OCI-M2 (cell line): ENCODE measurements around the gene AUH.

Experiments used
- DNase-seq: peaks from one replicate; lab custom pipeline; 2025; ENCODE audit not compliant: unreplicated experiment; lab: John Stamatoyannopoulos, UW

Gene AUH

DNA sequence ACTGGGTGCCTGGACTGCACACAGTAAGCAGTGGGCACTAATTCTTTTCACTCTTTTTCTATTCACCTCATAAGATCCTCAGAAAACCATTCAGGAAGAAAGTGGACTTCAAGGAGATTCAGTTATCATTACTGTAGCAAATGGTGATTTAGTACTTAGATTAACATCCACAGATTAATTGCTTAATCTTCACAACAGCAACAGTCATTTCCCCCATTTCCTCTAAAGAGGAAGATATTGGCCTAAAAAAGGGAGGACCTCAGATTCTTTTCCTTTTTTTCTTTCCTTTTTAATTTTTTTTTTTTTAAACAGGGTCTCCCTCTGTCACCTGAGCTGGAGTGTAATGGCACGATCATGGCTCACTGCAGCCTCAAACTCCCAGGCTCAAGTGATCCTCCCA, 64.4 kb downstream of the AUH start:
- DNase-seq = no peak

DNA sequence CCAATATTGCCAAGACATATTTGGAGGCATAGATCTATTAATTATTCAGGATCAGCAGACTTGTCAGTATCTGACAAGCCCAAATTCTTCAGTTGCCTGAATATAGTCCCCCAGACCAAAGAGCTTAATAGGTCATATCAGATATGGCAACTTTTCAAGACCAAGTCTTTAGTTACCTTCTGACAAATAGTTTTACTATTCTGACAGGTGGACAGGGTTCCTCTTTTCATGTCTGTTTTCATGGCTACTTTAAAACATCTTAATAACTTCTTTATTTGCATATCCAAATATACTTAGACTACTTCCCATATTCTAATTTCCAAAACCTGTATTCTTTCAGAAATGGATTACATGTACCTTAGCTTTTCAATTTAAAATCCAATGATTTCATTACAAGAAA, 65.4 kb downstream of the AUH start:
- no peak for DNase-seq

DNA sequence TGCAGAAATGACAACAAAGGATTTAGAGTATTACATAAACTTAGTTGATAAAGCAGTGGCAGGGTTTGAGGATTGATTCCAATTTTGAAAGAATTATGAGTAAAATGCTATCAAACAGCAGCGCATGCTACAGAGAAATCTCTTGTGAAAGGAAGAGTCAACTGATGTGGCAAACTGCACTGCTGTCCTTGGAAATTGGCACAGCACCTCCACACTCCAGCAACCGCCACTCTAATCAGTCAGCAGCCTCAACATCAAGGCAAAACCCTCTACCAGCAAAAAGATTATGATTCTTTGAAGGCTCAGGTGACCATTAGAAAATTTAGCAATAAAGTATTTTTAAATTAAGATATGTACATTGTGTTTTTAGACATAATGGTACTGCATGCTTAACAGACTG, 66.4 kb downstream of the AUH start:
- no peak for DNase-seq

DNA sequence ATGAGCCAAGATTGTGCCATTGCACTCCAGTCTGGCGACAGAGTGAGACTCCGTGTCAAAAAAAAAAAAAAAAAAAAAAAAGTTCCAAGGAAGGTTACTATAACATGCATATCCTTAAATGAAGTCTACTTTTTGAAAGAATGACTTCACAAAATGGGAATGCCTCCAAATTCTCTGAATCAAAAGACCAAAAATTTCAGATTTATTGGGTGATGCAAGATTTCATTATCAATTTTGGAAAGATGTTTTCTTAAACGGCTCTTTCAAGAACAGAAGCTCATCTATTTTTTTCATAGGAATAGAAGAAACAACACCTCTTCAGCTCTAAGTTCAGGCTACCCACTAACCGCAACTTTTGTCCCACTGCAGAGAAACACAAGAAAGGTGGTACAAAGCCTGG, 69.9 kb downstream of the AUH start:
- DNase-seq = no peak

DNA sequence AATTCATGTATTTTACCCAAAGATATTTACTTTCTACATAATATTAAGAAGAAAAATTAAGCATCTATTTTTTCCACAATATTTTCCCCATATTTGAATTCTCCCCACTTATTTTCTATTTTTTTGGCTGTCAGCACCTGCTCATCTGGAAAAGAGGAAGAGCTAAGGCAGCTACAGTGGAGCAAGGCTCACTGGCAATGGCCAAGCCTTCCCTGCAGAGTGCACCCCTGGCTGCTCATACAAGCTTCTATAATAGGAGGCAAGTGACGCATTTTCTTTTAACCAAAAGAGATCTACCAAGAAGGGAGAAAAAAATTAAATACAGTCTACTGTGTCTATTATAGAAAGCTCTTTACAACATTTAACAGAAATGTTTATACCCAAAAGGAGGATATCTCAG, 72.5 kb downstream of the AUH start:
- no peak for DNase-seq

DNA sequence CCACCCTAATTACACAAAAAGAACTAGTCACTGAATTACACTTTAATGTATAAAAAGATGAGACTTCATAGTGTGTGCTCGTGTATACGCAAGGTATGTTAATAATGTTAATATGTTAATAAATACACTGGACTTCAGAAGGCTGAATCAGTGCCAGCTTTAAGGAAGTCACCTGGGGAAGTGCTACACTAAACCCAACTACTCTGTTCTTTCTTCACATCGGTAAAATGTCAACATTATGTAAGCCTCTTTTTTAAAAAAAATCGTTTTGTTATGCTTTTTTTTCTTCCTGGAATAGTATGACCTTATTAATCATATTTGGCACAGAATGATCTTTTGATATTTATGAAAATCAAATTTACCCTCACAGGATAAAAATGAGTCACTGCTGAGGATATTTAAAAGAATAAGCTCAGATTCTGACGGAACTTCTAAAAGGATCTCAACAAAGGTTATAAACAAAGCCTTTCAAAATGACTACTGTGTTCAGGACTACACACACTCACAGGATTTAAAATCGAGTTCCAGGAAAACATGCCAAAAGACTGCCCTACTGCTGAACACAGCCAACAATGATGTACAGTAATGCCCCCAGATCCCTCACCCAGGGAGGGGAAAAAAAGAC, 75.9 kb downstream of the AUH start:
- no peak for DNase-seq

DNA sequence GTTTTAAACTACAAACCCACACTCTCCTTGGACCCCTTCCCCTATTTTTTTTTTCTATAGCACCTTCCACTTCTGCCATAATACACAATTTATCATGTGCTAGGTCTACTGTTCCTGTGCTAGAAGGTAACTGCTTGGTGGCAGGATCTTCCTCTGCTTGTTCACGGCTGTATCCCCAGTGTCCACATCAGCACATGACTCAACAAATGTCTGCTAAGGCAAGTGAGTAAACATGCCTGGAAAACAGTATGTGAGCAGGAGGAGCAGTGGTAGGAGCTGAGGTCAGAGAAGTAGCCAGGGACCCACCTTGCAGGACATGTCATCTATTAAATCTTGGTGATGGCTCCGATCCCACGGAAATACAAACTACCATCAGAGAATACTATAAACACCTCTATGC, 79.4 kb downstream of the AUH start:
- no peak for DNase-seq

DNA sequence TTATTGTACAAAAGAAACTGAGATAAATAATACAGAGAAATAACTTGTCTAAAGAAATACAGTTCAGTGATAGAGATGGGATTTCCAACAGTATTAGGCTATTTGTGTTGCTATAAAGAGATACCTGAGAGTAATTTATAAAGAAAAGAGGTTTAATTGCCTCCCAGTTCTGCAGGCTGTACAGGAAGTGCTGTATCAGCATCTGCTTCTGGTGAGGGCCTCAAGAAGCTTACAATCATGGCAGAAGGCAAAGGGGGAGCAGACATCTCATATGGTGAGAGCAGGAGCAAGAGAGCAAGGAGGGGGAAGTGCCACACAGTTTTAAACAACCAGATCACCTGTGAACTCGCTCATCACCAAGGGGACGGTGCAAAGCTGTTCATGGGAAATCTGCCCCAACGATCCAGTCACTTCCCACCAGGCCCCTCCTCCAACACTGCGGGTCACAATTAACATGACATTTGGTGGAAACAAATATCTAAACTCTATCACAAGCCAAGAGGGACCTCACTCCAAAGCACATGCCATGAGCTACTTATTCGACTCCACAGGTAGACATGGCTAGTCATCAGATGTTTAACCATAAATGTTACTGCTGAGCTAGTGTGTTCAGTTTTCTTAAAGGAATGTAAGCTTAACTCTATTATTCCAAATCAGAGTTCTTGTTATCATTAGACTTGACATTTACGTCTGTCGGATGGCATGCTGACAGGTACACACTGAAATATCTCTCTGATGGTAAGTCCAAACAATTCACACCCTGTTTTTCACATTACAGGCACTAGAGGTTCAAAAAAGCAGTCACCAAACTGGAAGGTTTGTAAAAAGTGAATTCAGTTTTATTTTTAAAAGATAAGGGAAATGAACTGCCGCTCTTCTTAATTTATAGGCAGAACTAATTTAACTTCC, 82.2 kb downstream of the AUH start:
- no peak for DNase-seq

DNA sequence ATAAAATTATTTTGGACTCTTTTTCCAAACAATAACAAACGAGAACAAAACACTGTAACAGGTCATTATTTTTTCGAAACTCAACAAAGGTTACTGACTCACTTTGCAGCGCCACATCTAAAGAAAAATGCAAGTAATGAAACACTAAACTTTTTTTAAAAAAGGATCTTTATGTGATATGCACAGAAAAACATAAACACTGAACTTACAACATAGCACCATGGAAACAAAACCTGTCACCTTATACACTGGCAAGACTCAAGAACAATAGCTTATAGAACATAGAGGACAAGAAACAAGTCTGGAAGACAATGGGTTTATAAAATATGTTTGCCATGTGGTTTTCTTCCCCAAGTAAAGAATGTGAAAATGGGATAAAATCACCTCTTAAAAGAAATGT, 85.2 kb downstream of the AUH start:
- no peak for DNase-seq

DNA sequence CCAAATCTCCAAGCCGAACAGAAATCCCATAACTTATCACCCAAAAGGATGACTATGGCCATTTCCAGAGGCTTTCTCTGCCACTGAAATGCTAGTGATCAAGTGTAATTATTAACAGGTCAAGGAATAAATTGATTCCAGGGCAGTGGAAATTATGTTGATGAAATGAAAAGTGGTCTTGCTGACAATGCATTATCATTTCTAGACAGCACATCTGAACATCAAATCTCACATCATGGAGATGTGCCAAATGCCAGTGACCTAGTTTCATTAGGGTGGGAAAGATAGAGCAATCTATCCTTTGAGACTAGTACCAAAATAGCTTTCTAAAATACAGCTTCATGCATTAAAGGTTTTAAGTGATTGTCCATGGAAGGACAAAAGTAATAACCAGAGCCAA, 86.1 kb downstream of the AUH start:
- no peak for DNase-seq

DNA sequence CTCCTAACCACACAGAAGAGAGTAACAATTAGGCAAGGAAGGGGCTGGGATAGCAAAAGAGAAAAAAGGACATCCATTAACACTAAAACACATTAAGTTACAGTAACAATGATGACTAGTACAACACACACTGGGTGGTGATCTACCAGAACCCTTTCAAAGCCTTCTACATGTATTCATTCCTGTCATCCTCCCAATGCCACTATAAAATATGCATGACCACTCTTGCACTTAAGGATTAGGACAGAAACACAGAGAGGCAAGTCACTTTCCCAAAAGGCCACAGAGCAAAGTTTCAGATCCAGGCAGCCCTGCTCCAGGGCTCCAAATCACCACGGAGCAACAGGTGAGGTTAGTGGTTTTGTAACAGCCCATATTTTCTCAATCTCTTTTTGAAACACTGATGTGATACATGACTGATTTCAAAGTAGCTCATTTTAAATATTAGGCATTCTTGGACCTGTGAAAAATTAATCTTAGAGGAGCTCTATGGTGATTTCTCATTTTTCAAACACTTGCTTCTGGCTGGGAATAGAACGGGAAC, 86.7 kb downstream of the AUH start:
- no peak for DNase-seq

DNA sequence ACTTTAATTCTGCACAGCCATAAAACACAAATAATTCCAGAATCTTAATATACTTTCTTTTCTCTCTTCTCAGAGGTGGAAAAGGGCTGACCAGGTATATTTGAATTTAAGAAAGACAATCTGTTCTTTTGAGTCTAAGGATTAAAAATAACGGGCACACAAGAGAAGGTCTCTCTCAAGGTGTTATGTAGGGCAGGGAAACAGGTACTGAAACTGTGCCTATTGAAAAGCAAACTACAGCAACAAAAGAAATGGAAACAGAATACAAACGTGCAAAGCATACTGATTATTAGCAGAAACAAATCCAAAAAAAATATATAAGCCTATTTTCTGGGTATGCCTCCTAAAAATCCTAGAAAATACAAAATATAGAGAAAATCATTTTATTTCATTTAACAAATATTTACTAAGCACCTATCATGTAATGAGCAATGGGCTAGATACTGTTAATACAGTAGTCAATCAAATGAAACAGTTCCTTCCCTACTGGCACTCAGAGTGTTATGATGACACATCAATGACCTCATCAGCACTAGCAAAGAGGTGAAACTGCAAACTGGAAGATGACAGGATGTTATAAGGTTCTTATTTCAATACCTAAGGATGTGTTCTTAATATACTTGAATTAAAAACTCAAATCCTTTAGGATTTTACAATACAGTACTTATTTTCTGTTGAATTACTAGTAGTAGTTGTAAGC, 87.7 kb downstream of the AUH start:
- no peak for DNase-seq

DNA sequence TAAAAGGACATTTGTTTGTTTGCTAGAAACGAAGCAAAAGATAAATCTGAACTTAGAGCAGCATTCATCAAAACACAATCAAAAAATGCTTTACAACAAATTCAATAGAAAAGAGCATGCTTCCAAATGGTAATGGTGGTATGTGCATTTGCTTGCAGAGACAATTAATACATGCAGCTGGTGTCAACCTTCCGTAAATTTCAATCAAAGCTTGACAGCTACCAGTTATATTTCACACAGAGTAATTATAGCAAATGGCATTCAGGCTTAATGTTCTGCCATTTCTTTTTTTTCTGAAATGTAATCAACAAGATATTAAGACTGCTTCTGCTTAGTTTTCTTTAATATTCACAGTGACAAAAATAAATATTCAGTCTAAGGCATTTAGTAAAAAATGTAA, 90.6 kb downstream of the AUH start:
- no peak for DNase-seq

DNA sequence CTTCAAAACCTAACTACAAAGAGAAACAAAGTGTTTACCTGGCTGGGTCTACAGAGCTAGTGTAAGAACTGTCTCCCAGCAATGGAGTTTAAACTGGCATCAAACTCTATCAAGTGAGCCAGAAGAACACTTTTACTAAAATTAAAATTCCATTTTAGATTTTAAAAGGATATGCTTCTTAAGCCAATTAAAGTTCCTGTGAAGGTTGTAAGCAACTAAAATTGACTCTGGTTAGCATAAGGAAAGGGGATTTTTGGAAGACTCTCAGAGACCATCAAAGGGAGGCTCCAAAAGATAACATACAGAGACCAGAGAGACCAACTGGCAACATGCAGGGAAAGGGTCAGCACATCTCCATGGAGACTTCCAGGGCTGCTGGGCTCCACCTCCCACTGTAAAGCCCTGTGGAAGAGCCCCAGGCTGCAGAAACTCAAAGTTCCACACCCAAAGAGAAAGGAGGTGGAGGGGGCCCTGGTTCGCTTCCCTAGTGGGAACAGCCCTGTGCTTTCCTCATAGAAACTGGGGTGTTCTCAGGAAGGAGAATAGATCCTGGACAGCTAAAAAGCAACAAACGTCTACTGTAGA, 91.7 kb downstream of the AUH start:
- DNase-seq = no peak

DNA sequence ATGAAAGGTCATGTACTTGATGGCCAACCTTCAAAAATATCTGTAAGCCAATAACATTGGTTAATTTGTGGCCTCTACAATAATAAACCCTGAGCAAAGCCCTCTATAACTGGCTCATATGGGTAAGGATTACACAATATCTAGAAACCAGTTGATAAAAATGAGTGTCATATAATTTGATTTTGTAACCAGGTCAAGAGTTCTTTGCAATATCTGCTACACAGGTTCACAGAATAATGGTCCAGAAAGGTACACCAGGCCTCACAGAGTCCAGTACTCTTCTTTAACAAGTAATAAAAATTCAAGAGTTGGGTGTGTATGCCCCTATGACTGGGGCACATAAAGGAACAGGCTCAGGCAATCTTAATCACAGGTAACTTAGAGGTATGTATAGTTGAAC, 95.3 kb downstream of the AUH start:
- DNase-seq = no peak

DNA sequence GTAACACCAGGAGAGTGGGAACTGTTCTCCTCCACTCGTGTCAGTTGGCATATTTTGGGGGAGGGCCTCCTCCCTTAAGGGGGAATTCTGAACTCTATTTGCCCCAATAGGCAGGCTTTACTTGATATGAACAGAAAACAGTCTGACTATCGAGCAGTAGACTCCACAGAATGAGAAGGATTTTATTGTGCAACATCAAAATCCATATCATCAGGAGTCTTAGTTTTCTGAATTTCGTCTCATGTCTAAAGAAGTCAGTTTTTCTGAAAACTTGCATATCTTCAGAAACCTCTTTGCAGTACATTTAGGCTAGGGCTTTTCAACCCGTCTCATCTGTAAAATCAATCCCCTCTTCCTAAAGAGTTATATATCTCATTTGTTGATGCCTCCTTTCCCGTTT, 96.2 kb downstream of the AUH start:
- no peak for DNase-seq

DNA sequence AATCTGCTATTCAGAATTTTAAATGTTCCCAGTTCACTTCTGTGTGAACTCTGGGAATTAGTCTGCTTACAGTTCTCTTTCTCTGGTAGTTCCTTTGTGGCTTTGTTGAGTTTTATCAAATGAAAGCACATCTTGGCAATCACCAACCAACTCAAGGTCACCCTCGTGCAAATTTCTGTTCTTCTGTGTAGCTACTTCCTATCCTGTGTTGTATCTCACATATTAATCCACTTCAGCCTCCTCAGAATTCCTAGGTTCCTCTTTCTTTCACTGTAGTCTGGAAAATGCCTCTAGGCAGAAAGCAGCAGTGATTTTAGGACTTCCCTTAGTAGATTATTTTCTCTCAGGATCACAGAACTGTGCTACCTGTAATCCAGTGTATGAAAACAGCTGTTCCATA, 100.3 kb downstream of the AUH start:
- no peak for DNase-seq

DNA sequence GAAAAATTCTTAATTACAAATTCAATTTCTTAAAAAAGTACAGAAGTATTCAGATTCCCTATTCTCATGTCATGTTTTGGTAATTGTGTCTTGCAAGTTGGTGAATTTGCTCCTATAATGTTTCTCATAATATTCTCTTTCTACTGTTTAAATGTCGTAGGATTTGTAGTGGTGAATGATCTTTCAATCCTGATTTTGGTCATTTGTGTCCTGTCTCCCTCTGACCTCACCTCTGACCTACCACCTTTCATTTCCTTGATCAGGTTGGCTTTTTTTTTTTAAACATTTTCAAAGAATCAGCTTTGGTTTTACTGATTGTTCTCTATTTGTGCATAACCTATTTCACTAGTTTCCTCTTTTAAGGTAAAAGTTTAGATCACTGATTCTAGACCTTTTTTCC, 102.6 kb downstream of the AUH start:
- no peak for DNase-seq

DNA sequence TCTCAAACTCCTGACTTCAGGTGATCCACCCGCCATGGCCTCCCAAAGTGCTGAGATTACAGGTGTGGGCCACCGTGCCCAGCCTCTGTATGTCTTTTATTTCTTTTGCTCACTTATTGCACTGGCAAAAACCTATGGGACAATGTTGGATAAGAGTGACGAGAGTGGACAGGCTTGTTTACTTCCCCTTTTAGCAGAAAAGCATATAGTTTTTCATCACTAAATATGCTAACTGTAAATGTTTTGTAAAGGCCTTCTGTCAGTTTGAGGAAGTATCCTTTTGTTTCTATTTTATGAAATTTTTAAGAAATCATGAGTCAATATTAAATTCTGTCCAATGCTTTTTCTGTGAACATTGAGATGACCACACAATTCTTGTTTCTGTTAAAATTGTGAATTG, 103.3 kb downstream of the AUH start:
- no peak for DNase-seq

DNA sequence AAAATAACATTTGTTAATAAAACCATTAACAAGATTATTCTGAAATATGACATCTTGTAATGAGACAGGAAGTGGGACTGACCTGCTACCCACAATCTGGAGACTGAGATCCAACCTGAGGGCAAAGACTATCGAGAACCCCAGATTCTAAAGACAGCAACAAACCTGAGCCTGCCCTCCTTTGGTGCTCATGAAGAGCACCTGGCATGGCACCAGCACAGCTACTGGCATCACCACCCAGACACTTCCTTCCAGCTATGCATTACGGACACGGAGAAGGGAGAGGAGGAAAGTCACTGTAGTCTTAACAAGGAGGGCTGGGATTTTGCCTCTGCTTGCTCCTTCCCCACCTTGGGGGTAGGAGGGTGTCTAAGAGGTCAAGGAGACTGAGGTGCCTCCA, 105.5 kb downstream of the AUH start:
- DNase-seq = no peak

DNA sequence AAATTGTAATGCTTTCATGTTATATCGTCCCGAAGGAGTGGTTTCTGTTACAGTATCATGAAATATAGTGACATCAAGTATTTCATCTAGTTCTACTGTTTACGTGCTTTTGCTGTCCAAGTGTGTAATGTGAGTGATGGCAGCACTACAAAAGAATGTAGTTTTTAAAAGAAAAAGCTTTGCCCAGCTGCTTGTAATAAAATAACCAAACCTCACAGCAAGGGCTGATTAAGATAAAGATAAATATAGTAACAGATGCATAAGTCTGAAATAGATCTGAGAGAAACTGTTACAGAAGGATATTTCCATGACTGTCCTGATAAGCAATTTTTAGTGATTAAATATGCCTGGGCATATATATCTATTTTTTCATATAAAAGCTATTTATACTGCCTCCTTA, 106.4 kb downstream of the AUH start:
- DNase-seq = no peak

DNA sequence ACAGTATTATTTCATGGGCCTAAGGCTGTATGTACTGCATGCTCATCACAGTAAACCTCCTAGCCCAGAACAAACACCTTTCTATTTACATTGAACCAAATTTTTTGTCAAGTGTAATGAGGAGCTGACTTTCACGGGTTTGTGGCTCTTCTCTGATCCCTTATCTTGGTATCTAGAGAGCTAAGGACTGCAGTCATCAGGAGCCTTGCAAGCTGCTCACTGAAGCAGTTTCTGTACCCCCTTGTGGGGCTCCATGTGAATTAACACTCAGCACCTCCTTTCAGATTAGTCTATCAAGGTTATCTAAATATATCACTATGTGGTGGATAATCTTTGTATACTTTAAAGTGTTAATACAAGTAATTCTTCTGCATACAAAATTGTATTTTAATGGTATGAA, 108.2 kb downstream of the AUH start:
- DNase-seq = no peak
